Measurements from ENCODE around the gene OR56B1. TPM values are rescaled to one million over a fixed set of nuclear protein-coding genes. Genes with fewer than 3 reads are reported as not detected.

The OR56B1 gene
- polyA plus RNA-seq, 3 donors, result 0.04 TPM; not detected in 2

GRCh38 chr11:5749836-5750235 is 13.6 kb downstream of the OR56B1 start:
- TF ChIP-seq, protein P1, sequence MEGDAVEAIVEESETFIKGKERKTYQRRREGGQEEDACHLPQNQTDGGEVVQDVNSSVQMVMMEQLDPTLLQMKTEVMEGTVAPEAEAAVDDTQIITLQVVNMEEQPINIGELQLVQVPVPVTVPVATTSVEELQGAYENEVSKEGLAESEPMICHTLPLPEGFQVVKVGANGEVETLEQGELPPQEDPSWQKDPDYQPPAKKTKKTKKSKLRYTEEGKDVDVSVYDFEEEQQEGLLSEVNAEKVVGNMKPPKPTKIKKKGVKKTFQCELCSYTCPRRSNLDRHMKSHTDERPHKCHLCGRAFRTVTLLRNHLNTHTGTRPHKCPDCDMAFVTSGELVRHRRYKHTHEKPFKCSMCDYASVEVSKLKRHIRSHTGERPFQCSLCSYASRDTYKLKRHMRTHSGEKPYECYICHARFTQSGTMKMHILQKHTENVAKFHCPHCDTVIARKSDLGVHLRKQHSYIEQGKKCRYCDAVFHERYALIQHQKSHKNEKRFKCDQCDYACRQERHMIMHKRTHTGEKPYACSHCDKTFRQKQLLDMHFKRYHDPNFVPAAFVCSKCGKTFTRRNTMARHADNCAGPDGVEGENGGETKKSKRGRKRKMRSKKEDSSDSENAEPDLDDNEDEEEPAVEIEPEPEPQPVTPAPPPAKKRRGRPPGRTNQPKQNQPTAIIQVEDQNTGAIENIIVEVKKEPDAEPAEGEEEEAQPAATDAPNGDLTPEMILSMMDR (IDR thresholded peaks at IDR 0.05), result no peak
- Mint-ChIP-seq H3K4me3 (no peak overlapping the region), H3K27me3 (ENCODE audit: low read depth in 3 of 3) (peaks cover 0 to 3% (median 0%) of the 10 kb centered on the region in 3 donors), H3K9me3 (peaks cover 0 to 4% (median 0%) of the 10 kb centered on the region in 7 donors), H3K36me3 (no peaks in the 10 kb centered on the region), H3K27ac (no peak overlapping the region), H3K4me1 (no peaks in the 10 kb centered on the region)
- Histone ChIP-seq H3K27ac (ENCODE audit: low read depth in 1 of 2, low read length in 2 of 2) (no peak overlapping the region), H3K4me1 (ENCODE audit: control insufficient read depth in 1 of 2, insufficient read depth in 2 of 2, low read length in 2 of 2) (no peaks in the 10 kb centered on the region), H3K4me3 (replicated peaks in 1 of 3; ENCODE audit: low read depth in 2 of 3, low read length in 3 of 3) (no peak overlapping the region), H3K9me3 (replicated peaks in 1 of 2; ENCODE audit: control insufficient read depth in 1 of 2, insufficient read depth in 1 of 2, low read length in 2 of 2) (no peaks in the 10 kb centered on the region), H3K27me3 (ENCODE audit: control insufficient read depth in 2 of 2, insufficient read depth in 2 of 2, low read length in 2 of 2) (no peaks in the 10 kb centered on the region), H4K20me1 (ENCODE audit: insufficient read depth, low read length) (no peaks in the 10 kb centered on the region), H3K36me3 (replicated peaks in 1 of 2; ENCODE audit: control insufficient read depth in 1 of 2, insufficient read depth in 2 of 2, low read length in 2 of 2) (no peaks in the 10 kb centered on the region), H3K9ac (ENCODE audit: insufficient read depth, low read length, poor library complexity, severe bottlenecking) (no peak overlapping the region), H3K79me2 (ENCODE audit: insufficient read depth, low read length) (no peaks in the 10 kb centered on the region), H2AFZ (ENCODE audit: insufficient read depth, low read depth, low read length, poor library complexity, severe bottlenecking) (no peak overlapping the region), H3K4me2 (replicated peaks; ENCODE audit: extremely low read depth, low read length, poor library complexity, severe bottlenecking) (no peak overlapping the region)
- no CpG with 5 or more reads among the region's 3 CpGs for WGBS (ENCODE audit: insufficient coverage)
- intact Hi-C loops (cut with micrococcal nuclease), result no loop called here
- no peak for DNase-seq

GRCh38 chr11:5753943-5754342 is 17.7 kb downstream of the OR56B1 start, which contains the start of gene OR52N4:
TSS of gene OR52N4 (plus strand) at chr11:5754243. CDS start at chr11:5754741, 498 bp downstream.
- TF ChIP-seq, protein P1 (IDR thresholded peaks at IDR 0.05), result no peak
- Histone ChIP-seq H3K4me2 (replicated peaks; ENCODE audit: extremely low read depth, low read length, poor library complexity, severe bottlenecking) (no peak within 1 kb of the TSS), H3K9ac (ENCODE audit: insufficient read depth, low read length, poor library complexity, severe bottlenecking) (no peak within 1 kb of the TSS), H3K27ac (ENCODE audit: low read depth in 1 of 2, low read length in 2 of 2) (no peak within 1 kb of the TSS), H3K27me3 (ENCODE audit: control insufficient read depth in 2 of 2, insufficient read depth in 2 of 2, low read length in 2 of 2) (no peaks in the 10 kb centered on the region), H3K79me2 (ENCODE audit: insufficient read depth, low read length) (no peaks in the 10 kb centered on the region), H2AFZ (ENCODE audit: insufficient read depth, low read depth, low read length, poor library complexity, severe bottlenecking) (no peak within 1 kb of the TSS), H3K9me3 (replicated peaks in 1 of 2; ENCODE audit: control insufficient read depth in 1 of 2, insufficient read depth in 1 of 2, low read length in 2 of 2) (no peaks in the 10 kb centered on the region), H3K36me3 (replicated peaks in 1 of 2; ENCODE audit: control insufficient read depth in 1 of 2, insufficient read depth in 2 of 2, low read length in 2 of 2) (no peaks in the 10 kb centered on the region), H3K4me3 (replicated peaks in 1 of 3; ENCODE audit: low read depth in 2 of 3, low read length in 3 of 3) (no peak within 1 kb of the TSS), H4K20me1 (ENCODE audit: insufficient read depth, low read length) (no peaks in the 10 kb centered on the region), H3K4me1 (ENCODE audit: control insufficient read depth in 1 of 2, insufficient read depth in 2 of 2, low read length in 2 of 2) (no peaks in the 10 kb centered on the region)
- Mint-ChIP-seq H3K4me3 (no peak within 1 kb of the TSS), H3K27ac (no peak within 1 kb of the TSS), H3K4me1 (no peaks in the 10 kb centered on the region), H3K36me3 (no peaks in the 10 kb centered on the region), H3K27me3 (ENCODE audit: low read depth in 3 of 3) (no peaks in the 10 kb centered on the region), H3K9me3 (peaks cover 0 to 3% (median 0%) of the 10 kb centered on the region in 7 donors)
- no peak for DNase-seq
- intact Hi-C loops (cut with micrococcal nuclease), result no loop called here
- WGBS (ENCODE audit: insufficient coverage), result no CpG with 5 or more reads among the region's 1 CpG

All from CD14-positive monocyte (primary cell).